Measurements from ENCODE around the gene SOST. TPM values are rescaled to one million over a fixed set of nuclear protein-coding genes. Genes with fewer than 3 reads are reported as not detected.

Gene SOST
- total and polyA plus RNA-seq, 2 donors (not counting 1 experiment from before 2014, with no cell fraction given): not detected

- H4K20me1 ChIP-seq (ENCODE audit: control insufficient read depth, extremely low read depth, insufficient read depth, low read length): no peaks in the 10 kb centered on the region
- no peaks in the 10 kb centered on the region for H3K4me1 ChIP-seq (ENCODE audit: control insufficient read depth, extremely low read depth, insufficient read depth, low read length)
- H3K79me2 ChIP-seq (ENCODE audit: control insufficient read depth, insufficient read depth, low read length): no peaks in the 10 kb centered on the region
- H3K27me3 ChIP-seq (ENCODE audit: control insufficient read depth, insufficient read depth, low read length): no peaks in the 10 kb centered on the region
- H3K27ac ChIP-seq (ENCODE audit: insufficient read depth, low read length): no peak overlapping the region
- TF ChIP-seq, protein P1, sequence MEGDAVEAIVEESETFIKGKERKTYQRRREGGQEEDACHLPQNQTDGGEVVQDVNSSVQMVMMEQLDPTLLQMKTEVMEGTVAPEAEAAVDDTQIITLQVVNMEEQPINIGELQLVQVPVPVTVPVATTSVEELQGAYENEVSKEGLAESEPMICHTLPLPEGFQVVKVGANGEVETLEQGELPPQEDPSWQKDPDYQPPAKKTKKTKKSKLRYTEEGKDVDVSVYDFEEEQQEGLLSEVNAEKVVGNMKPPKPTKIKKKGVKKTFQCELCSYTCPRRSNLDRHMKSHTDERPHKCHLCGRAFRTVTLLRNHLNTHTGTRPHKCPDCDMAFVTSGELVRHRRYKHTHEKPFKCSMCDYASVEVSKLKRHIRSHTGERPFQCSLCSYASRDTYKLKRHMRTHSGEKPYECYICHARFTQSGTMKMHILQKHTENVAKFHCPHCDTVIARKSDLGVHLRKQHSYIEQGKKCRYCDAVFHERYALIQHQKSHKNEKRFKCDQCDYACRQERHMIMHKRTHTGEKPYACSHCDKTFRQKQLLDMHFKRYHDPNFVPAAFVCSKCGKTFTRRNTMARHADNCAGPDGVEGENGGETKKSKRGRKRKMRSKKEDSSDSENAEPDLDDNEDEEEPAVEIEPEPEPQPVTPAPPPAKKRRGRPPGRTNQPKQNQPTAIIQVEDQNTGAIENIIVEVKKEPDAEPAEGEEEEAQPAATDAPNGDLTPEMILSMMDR (conservative IDR thresholded peaks at IDR 0.05 in 1 of 2, IDR thresholded peaks at IDR 0.05 in 1 of 2; ENCODE audit: low read depth in 1 of 2, low read length in 2 of 2): no peak
- no peak for TF ChIP-seq EZH2 (IDR thresholded peaks at IDR 0.05; ENCODE audit: low read length, missing control alignments)
- no peaks in the 10 kb centered on the region for H3K9me3 ChIP-seq (ENCODE audit: control insufficient read depth, insufficient read depth, low read depth, low read length)
- H2AFZ ChIP-seq (ENCODE audit: low read length): no peak overlapping the region
- H3K4me2 ChIP-seq (ENCODE audit: extremely low read depth, insufficient read depth, low read length): no peak overlapping the region
- no peak overlapping the region for H3K4me3 ChIP-seq (replicated peaks in 1 of 4; ENCODE audit: control extremely low read depth in 1 of 4, insufficient read depth in 1 of 4, low read depth in 3 of 4, low read length in 4 of 4)
- H3K9ac ChIP-seq (ENCODE audit: insufficient read depth, low read length): no peak overlapping the region
- H3K36me3 ChIP-seq (ENCODE audit: control insufficient read depth, insufficient read depth, low read length): no peaks in the 10 kb centered on the region
- no peak for DNase-seq (ENCODE audit: low read depth in 2 of 2)
Measured at GRCh38 chr17:43710101-43710500, 48.5 kb downstream of the SOST start.

- TF ChIP-seq EZH2 (IDR thresholded peaks at IDR 0.05; ENCODE audit: low read length, missing control alignments): no peak
- TF ChIP-seq, protein P1 (conservative IDR thresholded peaks at IDR 0.05 in 1 of 2, IDR thresholded peaks at IDR 0.05 in 1 of 2; ENCODE audit: low read depth in 1 of 2, low read length in 2 of 2): no peak
- Histone ChIP-seq H3K27ac (ENCODE audit: insufficient read depth, low read length) (no peak overlapping the region), H3K27me3 (ENCODE audit: control insufficient read depth, insufficient read depth, low read length) (no peaks in the 10 kb centered on the region), H3K4me1 (ENCODE audit: control insufficient read depth, extremely low read depth, insufficient read depth, low read length) (no peaks in the 10 kb centered on the region), H3K9me3 (ENCODE audit: control insufficient read depth, insufficient read depth, low read depth, low read length) (no peaks in the 10 kb centered on the region), H3K36me3 (ENCODE audit: control insufficient read depth, insufficient read depth, low read length) (no peaks in the 10 kb centered on the region), H4K20me1 (ENCODE audit: control insufficient read depth, extremely low read depth, insufficient read depth, low read length) (no peaks in the 10 kb centered on the region), H3K79me2 (ENCODE audit: control insufficient read depth, insufficient read depth, low read length) (no peaks in the 10 kb centered on the region), H2AFZ (ENCODE audit: low read length) (no peak overlapping the region), H3K4me2 (ENCODE audit: extremely low read depth, insufficient read depth, low read length) (no peak overlapping the region), H3K9ac (ENCODE audit: insufficient read depth, low read length) (no peak overlapping the region), H3K4me3 (replicated peaks in 1 of 4; ENCODE audit: control extremely low read depth in 1 of 4, insufficient read depth in 1 of 4, low read depth in 3 of 4, low read length in 4 of 4) (no peak overlapping the region)
- no peak for DNase-seq (ENCODE audit: low read depth in 2 of 2)
Measured at GRCh38 chr17:43709210-43709609, 49.4 kb downstream of the SOST start.

- H3K9ac ChIP-seq (ENCODE audit: insufficient read depth, low read length): no peak overlapping the region
- H2AFZ ChIP-seq (ENCODE audit: low read length): no peak overlapping the region
- H3K4me1 ChIP-seq (ENCODE audit: control insufficient read depth, extremely low read depth, insufficient read depth, low read length): no peaks in the 10 kb centered on the region
- H3K27ac ChIP-seq (ENCODE audit: insufficient read depth, low read length): no peak overlapping the region
- no peak for TF ChIP-seq EZH2 (IDR thresholded peaks at IDR 0.05; ENCODE audit: low read length, missing control alignments)
- TF ChIP-seq, protein P1 (conservative IDR thresholded peaks at IDR 0.05 in 1 of 2, IDR thresholded peaks at IDR 0.05 in 1 of 2; ENCODE audit: low read depth in 1 of 2, low read length in 2 of 2): no peak
- no peaks in the 10 kb centered on the region for H4K20me1 ChIP-seq (ENCODE audit: control insufficient read depth, extremely low read depth, insufficient read depth, low read length)
- DNase-seq (ENCODE audit: low read depth in 2 of 2): no peak
- H3K4me3 ChIP-seq (replicated peaks in 1 of 4; ENCODE audit: control extremely low read depth in 1 of 4, insufficient read depth in 1 of 4, low read depth in 3 of 4, low read length in 4 of 4): no peak overlapping the region
- no peaks in the 10 kb centered on the region for H3K36me3 ChIP-seq (ENCODE audit: control insufficient read depth, insufficient read depth, low read length)
- no peaks in the 10 kb centered on the region for H3K79me2 ChIP-seq (ENCODE audit: control insufficient read depth, insufficient read depth, low read length)
- no peak overlapping the region for H3K4me2 ChIP-seq (ENCODE audit: extremely low read depth, insufficient read depth, low read length)
- H3K9me3 ChIP-seq (ENCODE audit: control insufficient read depth, insufficient read depth, low read depth, low read length): no peaks in the 10 kb centered on the region
- no peaks in the 10 kb centered on the region for H3K27me3 ChIP-seq (ENCODE audit: control insufficient read depth, insufficient read depth, low read length)
Measured at GRCh38 chr17:43707184-43707583, 51.4 kb downstream of the SOST start.

Measured in fibroblast of lung (primary cell).